Endothelial cell of umbilical vein (primary cell): ENCODE measurements around the gene P2RY6. TPM values are rescaled to one million over a fixed set of nuclear protein-coding genes. Genes with fewer than 3 reads are reported as not detected.

Experiments used
- BruUV-seq: library from RNA; stranded (reverse); fragments of 400-500 nt; replicated peaks from 2 replicates; lab custom pipeline; 2021; lab: Mats Ljungman, UMichigan
- CTCF ChIA-PET: fragments of 300-600, 350-600 bp; sonication (Branson Sonifier 250); formaldehyde crosslinking; loops from one replicate; lab custom pipeline; 2021; ENCODE audit warnings: antibody characterized with exemption, inconsistent platforms; lab: Charles Lee
- POLR2A ChIA-PET: fragments of 300-600, 350-600 bp; sonication (Branson Sonifier 250); formaldehyde crosslinking; loops from one replicate; lab custom pipeline; 2021; ENCODE audit warnings: antibody characterized with exemption, inconsistent platforms; lab: Charles Lee
- DNase-seq: peaks from one replicate; pipeline ENCODE4 v3.0.0-alpha.2; 2011; ENCODE audit warnings: low read depth, low spot score
- FAIRE-seq: peaks from 2 replicates; lab custom pipeline; 2011; peaks lifted over from hg19 to GRCh38; lab: Jason Lieb, UNC
- H2AFZ ChIP-seq: 2 replicates; pipeline ENCODE4 v1.6.0; 2012; ENCODE audit warnings: low read depth, low read length, control low read depth, inconsistent platforms
- H3K27ac ChIP-seq: 2 replicates; pipeline ENCODE4 v1.5.1; 2011; ENCODE audit warnings: low read depth, mild to moderate bottlenecking, control low read depth, low read length, moderate library complexity; ENCODE audit not compliant: insufficient read depth
- H3K27me3 ChIP-seq, 2 experiments: 2 replicates each; pipeline versions ENCODE4 v1.6.0 to v1.6.1; 2011; ENCODE audit warnings: low read length in 2 of 2, mixed read lengths in 1 of 2; ENCODE audit not compliant: control insufficient read depth in 2 of 2, insufficient read depth in 2 of 2
- H3K36me3 ChIP-seq, 2 experiments: 2 replicates in 1 of 2; 3 replicates in 1 of 2; pipeline ENCODE4 v1.5.1; 2011; ENCODE audit warnings: low read length in 2 of 2, mild to moderate bottlenecking in 1 of 2, moderate library complexity in 1 of 2; ENCODE audit not compliant: control insufficient read depth in 2 of 2, insufficient read depth in 2 of 2; ENCODE audit errors: extremely low read depth in 1 of 2
- H3K4me1 ChIP-seq: 3 replicates; pipeline ENCODE4 v1.5.1; 2011; ENCODE audit warnings: mild to moderate bottlenecking, low read length; ENCODE audit not compliant: control insufficient read depth, insufficient read depth; ENCODE audit errors: extremely low read depth
- H3K4me2 ChIP-seq: 2 replicates; pipeline ENCODE4 v1.6.1; 2011; ENCODE audit warnings: low read length, control low read depth, mixed read lengths; ENCODE audit not compliant: insufficient read depth
- H3K4me3 ChIP-seq, 3 experiments: fragments of 200-600 bp in 1 of 3; sonication (generic), shearing (Covaris generic) in 1 of 3; replicated peaks in 1 of 3; 2 replicates each; pipeline ENCODE4 v1.5.1; 2011 to 2016; ENCODE audit warnings: control low read depth in 3 of 3, low read length in 3 of 3, mild to moderate bottlenecking in 2 of 3, inconsistent platforms in 1 of 3, low read depth in 1 of 3, moderate library complexity in 1 of 3; ENCODE audit not compliant: insufficient read depth in 1 of 3
- H3K79me2 ChIP-seq: 2 replicates; pipeline ENCODE4 v1.6.0; 2012; ENCODE audit warnings: low read length, inconsistent platforms; ENCODE audit not compliant: control insufficient read depth, insufficient read depth
- H3K9ac ChIP-seq: replicated peaks from 2 replicates; pipeline ENCODE3; 2011; ENCODE audit warnings: low read length, control low read depth; ENCODE audit not compliant: insufficient read depth; ENCODE audit errors: extremely low read depth
- H3K9me1 ChIP-seq: replicated peaks from 3 replicates; pipeline ENCODE4 v1.6.0; 2011; ENCODE audit warnings: mild to moderate bottlenecking, low read length; ENCODE audit not compliant: control insufficient read depth, insufficient read depth; ENCODE audit errors: extremely low read depth
- H3K9me3 ChIP-seq: replicated peaks from 2 replicates; pipeline ENCODE4 v1.5.1; 2012; ENCODE audit warnings: low read length, inconsistent platforms; ENCODE audit not compliant: control insufficient read depth, insufficient read depth
- H4K20me1 ChIP-seq: replicated peaks from 2 replicates; pipeline ENCODE3; 2011; ENCODE audit warnings: mild to moderate bottlenecking, low read length; ENCODE audit not compliant: control insufficient read depth, insufficient read depth; ENCODE audit errors: extremely low read depth
- CTCF ChIP-seq, 2 donors: IDR thresholded peaks; 1 replicate in 1 of 2; 2 replicates in 1 of 2; pipeline ENCODE4 v1.5.1; 2011; ENCODE audit warnings: low read length in 2 of 2, mild to moderate bottlenecking in 2 of 2, moderate library complexity in 2 of 2, control low read depth in 1 of 2, inconsistent platforms in 1 of 2, low read depth in 1 of 2; ENCODE audit not compliant: insufficient read depth in 1 of 2; ENCODE audit errors: extremely low read depth in 1 of 2
- EZH2 ChIP-seq: IDR thresholded peaks from 2 replicates; pipeline ENCODE4 v1.6.1; 2012; ENCODE audit warnings: borderline replicate concordance, low read depth, mild to moderate bottlenecking, moderate library complexity, low read length, inconsistent platforms; ENCODE audit not compliant: severe bottlenecking
- FOS ChIP-seq: IDR thresholded peaks from 2 replicates; pipeline ENCODE4 v1.6.1; 2011; ENCODE audit warnings: mild to moderate bottlenecking, low read length, moderate library complexity, borderline replicate concordance; ENCODE audit not compliant: insufficient read depth
- GATA2 ChIP-seq: IDR thresholded peaks from 2 replicates; pipeline ENCODE4 v1.7.0; 2011; ENCODE audit warnings: low read depth, mild to moderate bottlenecking, moderate library complexity, mixed read lengths, low read length; ENCODE audit not compliant: insufficient read length, insufficient read depth
- JUN ChIP-seq: IDR thresholded peaks from 2 replicates; pipeline ENCODE4 v1.6.1; 2011; ENCODE audit warnings: borderline replicate concordance, low read depth; ENCODE audit not compliant: insufficient read length, insufficient read depth
- MAX ChIP-seq: IDR thresholded peaks from 2 replicates; pipeline ENCODE4 v1.6.1; 2011; ENCODE audit not compliant: insufficient read depth, insufficient read length
- MYC ChIP-seq: IDR thresholded peaks from one replicate; pipeline ENCODE4 v1.6.1; 2011; ENCODE audit warnings: mild to moderate bottlenecking, low read depth, low read length
- POLR2A ChIP-seq: IDR thresholded peaks from 2 replicates; pipeline ENCODE4 v1.6.1; 2012; ENCODE audit warnings: low read depth, mild to moderate bottlenecking, control low read depth, low read length
- POLR2AphosphoS5 ChIP-seq: IDR thresholded peaks from 2 replicates; pipeline ENCODE4 v1.6.1; 2012; ENCODE audit warnings: low read depth, mild to moderate bottlenecking, control low read depth, low read length, moderate library complexity; ENCODE audit not compliant: insufficient read depth
- dilution Hi-C: fragments of 300-500 bp; cut with MboI; formaldehyde crosslinking; loops from one replicate; pipeline ENCODE4 v1.15.0; 2019; ENCODE audit warnings: low sequenced_read_pairs; ENCODE audit not compliant: extremely low pct_ligation_motif_present
- intact Hi-C: fragments of 100-400 bp; cut with micrococcal nuclease; formaldehyde crosslinking; loops from one replicate; pipeline ENCODE4 v1.10.0; 2022
- polyA plus RNA-seq, 4 experiments: library from polyadenylated mRNA; depleted of rRNA in 3 of 4; stranded (reverse) in 3 of 4; unstranded in 1 of 4; fragments of >200 nt; gene quantifications; 2 replicates each; pipeline versions ENCODE4 v1.2.1 to v1.2.3, GENCODE V29; 2011 to 2012; ENCODE audit warnings: missing spikeins in 1 of 4
- total RNA-seq: library from RNA; stranded (reverse); gene quantifications from 2 replicates; pipeline ENCODE4 v1.2.3, GENCODE V29; 2021

Gene P2RY6
- total and polyA plus RNA-seq, 2 donors (not counting 3 experiments of a cell fraction or from before 2014, with no cell fraction given), result 0.47 TPM; not detected in 1

DNA sequence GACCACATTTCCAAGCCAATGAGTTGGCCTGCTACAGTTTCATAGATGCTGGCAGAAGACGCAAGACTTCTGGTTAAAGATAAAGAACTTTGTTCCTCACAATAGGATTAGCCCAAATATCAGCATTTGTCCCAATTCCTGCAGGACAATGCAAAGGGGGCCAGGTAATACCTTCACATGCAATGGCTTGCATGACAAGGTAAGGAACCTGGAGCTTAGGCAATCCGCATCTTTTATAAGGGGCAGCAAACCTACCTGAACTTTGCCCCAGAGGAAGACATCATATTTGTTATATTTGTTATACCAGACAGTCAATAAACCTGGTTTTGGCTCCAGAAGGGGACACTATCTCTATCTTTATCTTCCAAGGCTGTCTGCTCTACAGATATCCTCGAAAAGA lies 5.3 kb downstream of the P2RY6 start:
- POLR2A ChIA-PET, result no interaction called here
- H3K36me3 ChIP-seq, result no peaks in the 10 kb centered on the region
- no peak for DNase-seq
- FAIRE-seq, result no peak
- no peaks in the 10 kb centered on the region for H3K4me1 ChIP-seq
- BruUV-seq, result no TSS peak
- no peaks in the 10 kb centered on the region for H4K20me1 ChIP-seq
- H3K9me3 ChIP-seq, result no peaks in the 10 kb centered on the region
- intact Hi-C loops, result no loop called here
- dilution Hi-C loops, result no loop called here
- H3K4me3 ChIP-seq, result no peak overlapping the region
- H3K9me1 ChIP-seq, result no peaks in the 10 kb centered on the region
- H3K79me2 ChIP-seq, result no peaks in the 10 kb centered on the region
- no peak overlapping the region for H3K4me2 ChIP-seq
- no peak overlapping the region for H3K27ac ChIP-seq
- no peak for TF ChIP-seq POLR2AphosphoS5
- H2AFZ ChIP-seq, result no peak overlapping the region
- H3K27me3 ChIP-seq, result peaks cover 0 to 2% of the 10 kb centered on the region in 2 experiments
- no peak overlapping the region for H3K9ac ChIP-seq
- CTCF ChIA-PET, result no interaction called here

DNA sequence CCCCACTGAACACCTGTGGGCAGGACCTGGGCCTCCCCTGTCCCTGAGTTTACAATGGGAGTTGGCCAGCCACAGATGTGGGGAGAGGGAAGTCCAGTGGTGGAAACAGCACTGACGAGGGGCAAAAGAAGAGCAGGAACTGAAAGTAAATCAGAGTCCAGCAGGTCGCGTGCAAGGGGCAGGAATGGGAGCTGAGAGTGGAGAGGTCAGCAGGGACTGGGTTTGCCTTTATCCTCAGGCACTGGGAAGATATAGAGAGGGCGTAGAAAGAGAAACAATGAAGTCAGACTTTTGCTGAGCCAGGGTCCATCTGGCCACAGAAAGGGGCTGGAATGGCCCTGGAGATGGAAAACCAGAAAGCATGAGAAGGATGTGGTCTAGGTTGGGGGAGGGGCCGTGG lies 8.5 kb downstream of the P2RY6 start:
- DNase-seq (no peak), FAIRE-seq (no peak)
- Histone ChIP-seq H3K4me1 (no peaks in the 10 kb centered on the region), H3K4me2 (no peak overlapping the region), H2AFZ (no peak overlapping the region), H3K9ac (no peak overlapping the region), H3K9me3 (no peaks in the 10 kb centered on the region), H3K36me3 (no peaks in the 10 kb centered on the region), H3K27me3 (no peaks in the 10 kb centered on the region), H3K79me2 (no peaks in the 10 kb centered on the region), H3K4me3 (no peak overlapping the region), H3K9me1 (no peaks in the 10 kb centered on the region), H3K27ac (no peak overlapping the region), H4K20me1 (no peaks in the 10 kb centered on the region)
- BruUV-seq, result no TSS peak
- dilution Hi-C loops (no loop called here), intact Hi-C loops (no loop called here)
- no peak for TF ChIP-seq MAX
- no peak for TF ChIP-seq GATA2
- TF ChIP-seq POLR2AphosphoS5, result no peak
- TF ChIP-seq POLR2A, result no peak
- TF ChIP-seq EZH2, result no peak
- TF ChIP-seq JUN, result no peak
- TF ChIP-seq CTCF (IDR thresholded peaks at IDR 0.05; ENCODE audit: extremely low read depth in 1 of 2, insufficient read depth in 1 of 2, low read depth in 1 of 2, low read length in 2 of 2), result no peak
- no peak for TF ChIP-seq MYC
- TF ChIP-seq FOS, result no peak
- POLR2A ChIA-PET, result no interaction called here
- CTCF ChIA-PET, result interaction anchor here (1.7 to 1.8 kb wide), 2 partner anchors 9 to 55 kb away, joined by 5 to 9 read pairs; no protein-coding TSS in a partner anchor
